SK-N-SH (cell line): ENCODE results near the gene ARHGAP11A. TPM values are rescaled to one million over a fixed set of nuclear protein-coding genes. Genes with fewer than 3 reads are reported as not detected.

ENCODE experiments used
- CTCF ChIA-PET: fragments of 300-600, 350-600 bp; formaldehyde crosslinking; extraction: SDS; loops from one replicate; lab custom pipeline; 2021; lab: Yijun Ruan, JAX
- POLR2A ChIA-PET: fragments of 350-600 bp; sonication (Branson Sonifier 250); formaldehyde crosslinking; extraction: SDS; loops from one replicate; lab custom pipeline; 2020; ENCODE audit warnings: antibody characterized with exemption, inconsistent platforms; lab: Yijun Ruan, JAX
- DNase-seq: peaks from one replicate; pipeline ENCODE4 v3.0.0; 2012
- H2AFZ ChIP-seq: fragments of 200-600 bp; sonication (generic); 2 replicates; pipeline ENCODE4 v1.8.1; 2016; ENCODE audit warnings: antibody characterized with exemption, mild to moderate bottlenecking, low read depth
- H3F3A ChIP-seq: fragments of 200-600 bp; sonication (generic); replicated peaks from 2 replicates; pipeline ENCODE3; 2016; ENCODE audit warnings: antibody characterized with exemption, mild to moderate bottlenecking; ENCODE audit not compliant: insufficient read depth
- H3K27ac ChIP-seq, 2 experiments: fragments of 200-500 bp in 1 of 2; fragments of 200-600 bp in 1 of 2; sonication (Bioruptor generic) in 1 of 2; sonication (generic), shearing (Covaris generic) in 1 of 2; 2 replicates each; pipeline versions ENCODE4 v1.5.1 to v1.6.1; 2014 to 2016; ENCODE audit warnings: low read depth in 2 of 2, inconsistent platforms in 1 of 2, low read length in 1 of 2, mild to moderate bottlenecking in 1 of 2, mixed read lengths in 1 of 2
- H3K27me3 ChIP-seq: fragments of 200-600 bp; sonication (generic), shearing (Covaris generic); 2 replicates; pipeline ENCODE4 v1.6.1; 2016; ENCODE audit warnings: mixed run types; ENCODE audit not compliant: insufficient read depth
- H3K36me3 ChIP-seq, 2 experiments: fragments of 200-500 bp in 1 of 2; fragments of 200-600 bp in 1 of 2; sonication (Bioruptor generic) in 1 of 2; sonication (generic) in 1 of 2; replicated peaks in 1 of 2; 2 replicates each; pipeline versions ENCODE3 to v1.5.1; 2014 to 2016; ENCODE audit warnings: low read length in 1 of 2, mild to moderate bottlenecking in 1 of 2; ENCODE audit not compliant: insufficient read depth in 2 of 2, control insufficient read depth in 1 of 2
- H3K4me1 ChIP-seq, 2 experiments: fragments of 200-500 bp in 1 of 2; fragments of 200-600 bp in 1 of 2; sonication (Bioruptor generic) in 1 of 2; sonication (generic), shearing (Covaris generic) in 1 of 2; 2 replicates each; pipeline versions ENCODE4 v1.5.1 to v1.6.1; 2014 to 2016; ENCODE audit warnings: low read depth in 1 of 2, low read length in 1 of 2, mixed run types in 1 of 2; ENCODE audit not compliant: insufficient read depth in 2 of 2, control insufficient read depth in 1 of 2
- H3K4me2 ChIP-seq: fragments of 200-600 bp; sonication (generic), shearing (Covaris generic); 2 replicates; pipeline ENCODE4 v1.6.1; 2017; ENCODE audit warnings: mixed run types
- H3K4me3 ChIP-seq, 2 experiments: fragments of 200-500 bp in 1 of 2; fragments of 200-600 bp in 1 of 2; sonication (Bioruptor generic) in 1 of 2; sonication (generic), shearing (Covaris generic) in 1 of 2; 2 replicates each; pipeline versions ENCODE4 v1.5.1 to v1.8.1; 2014 to 2016; ENCODE audit warnings: low read depth in 2 of 2, inconsistent platforms in 1 of 2, low read length in 1 of 2, mild to moderate bottlenecking in 1 of 2, mixed read lengths in 1 of 2, moderate library complexity in 1 of 2
- H3K79me2 ChIP-seq: fragments of 200-600 bp; sonication (generic); 2 replicates; pipeline ENCODE4 v1.8.1; 2017; ENCODE audit warnings: mild to moderate bottlenecking; ENCODE audit not compliant: insufficient read depth
- H3K9ac ChIP-seq: fragments of 200-600 bp; sonication (generic); 2 replicates; pipeline ENCODE4 v1.6.1; 2017; ENCODE audit warnings: mixed run types
- H3K9me2 ChIP-seq: fragments of 200-600 bp; sonication (generic); 2 replicates; pipeline ENCODE4 v1.6.1; 2017; ENCODE audit warnings: mixed run types
- H3K9me3 ChIP-seq: fragments of 200-600 bp; sonication (generic); 2 replicates; pipeline ENCODE4 v1.6.1; 2017; ENCODE audit warnings: mixed run types, mild to moderate bottlenecking, moderate library complexity
- H4K20me1 ChIP-seq: fragments of 200-600 bp; sonication (generic); 2 replicates; pipeline ENCODE4 v1.6.1; 2017; ENCODE audit warnings: mild to moderate bottlenecking, mixed run types; ENCODE audit not compliant: insufficient read depth
- EP300 ChIP-seq, 2 experiments: IDR thresholded peaks; 2 replicates each; pipeline versions ENCODE4 v1.4.0 to v1.6.1; 2012; ENCODE audit warnings: borderline replicate concordance in 1 of 2, low read depth in 1 of 2, low read length in 1 of 2
- FOXM1 ChIP-seq: IDR thresholded peaks from 2 replicates; pipeline ENCODE4 v1.4.0; 2012; ENCODE audit warnings: low read depth, mild to moderate bottlenecking
- IRF3 ChIP-seq: fragments of 150-350 bp; IDR thresholded peaks from 2 replicates; pipeline ENCODE4 v1.6.1; 2016; ENCODE audit warnings: mild to moderate bottlenecking, low read depth, low read length
- JUND ChIP-seq: IDR thresholded peaks from 2 replicates; pipeline ENCODE4 v1.4.0; 2012
- MEF2A ChIP-seq: IDR thresholded peaks from 2 replicates; pipeline ENCODE4 v1.4.0; 2012; ENCODE audit warnings: low read depth, borderline replicate concordance
- POLR2AphosphoS5 ChIP-seq: IDR thresholded peaks from 2 replicates; pipeline ENCODE4 v1.6.1; 2012; ENCODE audit warnings: low read depth, low read length
- RFX5 ChIP-seq: IDR thresholded peaks from 2 replicates; pipeline ENCODE4 v1.6.1; 2012; ENCODE audit warnings: mild to moderate bottlenecking, improper control_type of control experiment, low read length
- SMC3 ChIP-seq: IDR thresholded peaks from 2 replicates; pipeline ENCODE4 v1.6.1; 2012; ENCODE audit warnings: low read depth, low read length, improper control_type of control experiment
- WGBS: methylation state at CpG from one replicate; pipeline ENCODE4 v1.1.6; 2017; ENCODE audit warnings: low lambda C conversion rate; 5-methylcytosine and 5-hydroxymethylcytosine counted together
- polyA plus RNA-seq, 3 experiments: library from polyadenylated mRNA; depleted of rRNA; stranded (reverse); fragments of >200 nt; gene quantifications; 2 replicates each; pipeline ENCODE4 v1.2.3, GENCODE V29; 2012
- TF ChIP-seq, protein P1 (sequence below): IDR thresholded peaks from 2 replicates; pipeline ENCODE4 v1.6.1; 2012; ENCODE audit warnings: mild to moderate bottlenecking, low read depth, low read length, moderate library complexity

The ARHGAP11A gene
- polyA plus RNA-seq, 1 of the 3 experiments (the other 2 are of a cell fraction), result 4.8 TPM

DNA sequence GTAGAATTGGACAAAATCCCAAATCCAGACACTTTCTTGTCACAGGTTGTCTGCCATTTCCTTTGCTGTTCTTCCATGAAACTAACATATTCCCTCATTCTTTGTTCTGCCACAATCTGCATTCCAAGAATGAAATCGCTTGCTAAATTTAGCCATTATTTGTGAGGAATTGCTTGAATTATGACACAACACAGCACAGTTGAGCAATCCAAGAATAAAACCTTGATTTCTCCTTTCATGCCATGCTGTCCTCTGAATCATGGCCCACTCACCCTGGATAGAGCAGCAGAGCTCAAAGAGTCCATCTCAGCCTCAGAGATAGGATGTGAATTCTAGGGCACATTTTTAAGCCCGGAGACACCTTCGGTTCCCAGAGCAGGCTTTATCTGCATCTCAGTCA is 67.3 kb downstream of the ARHGAP11A start (continued):
- TF ChIP-seq, protein P1, sequence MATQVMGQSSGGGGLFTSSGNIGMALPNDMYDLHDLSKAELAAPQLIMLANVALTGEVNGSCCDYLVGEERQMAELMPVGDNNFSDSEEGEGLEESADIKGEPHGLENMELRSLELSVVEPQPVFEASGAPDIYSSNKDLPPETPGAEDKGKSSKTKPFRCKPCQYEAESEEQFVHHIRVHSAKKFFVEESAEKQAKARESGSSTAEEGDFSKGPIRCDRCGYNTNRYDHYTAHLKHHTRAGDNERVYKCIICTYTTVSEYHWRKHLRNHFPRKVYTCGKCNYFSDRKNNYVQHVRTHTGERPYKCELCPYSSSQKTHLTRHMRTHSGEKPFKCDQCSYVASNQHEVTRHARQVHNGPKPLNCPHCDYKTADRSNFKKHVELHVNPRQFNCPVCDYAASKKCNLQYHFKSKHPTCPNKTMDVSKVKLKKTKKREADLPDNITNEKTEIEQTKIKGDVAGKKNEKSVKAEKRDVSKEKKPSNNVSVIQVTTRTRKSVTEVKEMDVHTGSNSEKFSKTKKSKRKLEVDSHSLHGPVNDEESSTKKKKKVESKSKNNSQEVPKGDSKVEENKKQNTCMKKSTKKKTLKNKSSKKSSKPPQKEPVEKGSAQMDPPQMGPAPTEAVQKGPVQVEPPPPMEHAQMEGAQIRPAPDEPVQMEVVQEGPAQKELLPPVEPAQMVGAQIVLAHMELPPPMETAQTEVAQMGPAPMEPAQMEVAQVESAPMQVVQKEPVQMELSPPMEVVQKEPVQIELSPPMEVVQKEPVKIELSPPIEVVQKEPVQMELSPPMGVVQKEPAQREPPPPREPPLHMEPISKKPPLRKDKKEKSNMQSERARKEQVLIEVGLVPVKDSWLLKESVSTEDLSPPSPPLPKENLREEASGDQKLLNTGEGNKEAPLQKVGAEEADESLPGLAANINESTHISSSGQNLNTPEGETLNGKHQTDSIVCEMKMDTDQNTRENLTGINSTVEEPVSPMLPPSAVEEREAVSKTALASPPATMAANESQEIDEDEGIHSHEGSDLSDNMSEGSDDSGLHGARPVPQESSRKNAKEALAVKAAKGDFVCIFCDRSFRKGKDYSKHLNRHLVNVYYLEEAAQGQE, result no peak
- TF ChIP-seq IRF3 (no peak), EP300 (IDR thresholded peaks at IDR 0.05; ENCODE audit: borderline replicate concordance in 1 of 2, low read depth in 1 of 2, low read length in 1 of 2) (peak in 1 of 2 experiments; percentile 83; a peak in 1 of 4 replicates), MEF2A (peak; percentile 99), POLR2AphosphoS5 (peak; percentile 53; the same call in 1 of the 2 replicates), RFX5 (no peak), FOXM1 (no peak)
- TF ChIP-seq, all 33 proteins: peak for 12

- ChIA-PET CTCF (no interaction called here), POLR2A (no interaction called here)
- WGBS, result 95% methylated on average over 2 of the region's 2 CpGs
- Histone ChIP-seq H3F3A (peaks cover 52% of the 10 kb centered on the region), H4K20me1 (no peaks in the 10 kb centered on the region), H3K27ac (peak overlapping the region; percentile 56 to 98; a peak in 3 of 4 replicates), H3K4me3 (no peak overlapping the region), H3K4me1 (peaks cover 5 to 37% of the 10 kb centered on the region in 2 experiments), H3K27me3 (no peaks in the 10 kb centered on the region), H3K9me3 (no peaks in the 10 kb centered on the region), H3K79me2 (peaks cover 18% of the 10 kb centered on the region; the same call in 1 of the 2 replicates), H3K9ac (peak overlapping the region; percentile 71), H2AFZ (0 out of 2 replicates have a peak overlapping the region, but pooled peaks have one; percentile 19), H3K36me3 (no peaks in the 10 kb centered on the region), H3K9me2 (no peaks in the 10 kb centered on the region), H3K4me2 (peak overlapping the region; percentile 13)
- TF ChIP-seq SMC3, result no peak
- 0 out of 2 replicates have a peak, but pooled peaks have one; percentile 6 for TF ChIP-seq JUND
- DNase-seq, result no peak
Measured at GRCh38 chr15:32682977-32683630, 67.8 kb downstream of the ARHGAP11A start.
